Common myeloid progenitor, CD34-positive (primary cell): ENCODE data around the gene PTPN1.
"Not testable (repeated sequence)": the region's sequence is repeated elsewhere in the genome, so short reads cannot be mapped to it uniquely, and the experiment has no call there.

Source experiments
- CTCF ChIA-PET: fragments of 350-600 bp; sonication (Branson Sonifier 250); formaldehyde crosslinking; loops from one replicate; lab custom pipeline; 2021; ENCODE audit warnings: antibody characterized with exemption; lab: Charles Lee
- POLR2A ChIA-PET: fragments of 350-600 bp; sonication (Branson Sonifier 250); formaldehyde crosslinking; loops from one replicate; lab custom pipeline; 2021; ENCODE audit warnings: antibody characterized with exemption; lab: Charles Lee
- DNase-seq, 3 donors: peaks; one replicate each; pipeline versions ENCODE4 v3.0.0 to v3.0.0-alpha.2; 2013
- H3K27ac ChIP-seq, 2 experiments: 1 replicate in 1 of 2; 2 replicates in 1 of 2; pipeline ENCODE4 v1.7.0; 2013; ENCODE audit warnings: inconsistent platforms in 2 of 2, low read length in 2 of 2, mild to moderate bottlenecking in 2 of 2, low read depth in 1 of 2, moderate library complexity in 1 of 2; ENCODE audit not compliant: severe bottlenecking in 2 of 2, insufficient read depth in 1 of 2, poor library complexity in 1 of 2
- H3K27me3 ChIP-seq, 5 experiments: replicated peaks in 2 of 5; 1 replicate in 3 of 5; 2 replicates in 2 of 5; pipeline versions ENCODE4 v1.6.1 to v1.7.0; 2013; ENCODE audit warnings: low read length in 4 of 5, mild to moderate bottlenecking in 2 of 5, moderate library complexity in 2 of 5, inconsistent platforms in 1 of 5; ENCODE audit not compliant: insufficient read depth in 5 of 5, control insufficient read depth in 4 of 5
- H3K36me3 ChIP-seq, 4 experiments: 1 replicate in 2 of 4; 2 replicates in 2 of 4; pipeline versions ENCODE4 v1.6.1 to v1.7.0; 2013; ENCODE audit warnings: low read length in 3 of 4, control low read depth in 1 of 4, mild to moderate bottlenecking in 1 of 4; ENCODE audit not compliant: control insufficient read depth in 4 of 4, insufficient read depth in 4 of 4
- H3K4me1 ChIP-seq, 4 experiments: 1 replicate in 3 of 4; 2 replicates in 1 of 4; pipeline versions ENCODE4 v1.6.1 to v1.7.1; 2013; ENCODE audit warnings: low read length in 3 of 4, mild to moderate bottlenecking in 3 of 4, control low read depth in 1 of 4, inconsistent platforms in 1 of 4, moderate library complexity in 1 of 4; ENCODE audit not compliant: control insufficient read depth in 4 of 4, insufficient read depth in 4 of 4; ENCODE audit errors: control extremely low read depth in 1 of 4
- H3K4me3 ChIP-seq, 7 experiments: 1 replicate in 4 of 7; 2 replicates in 3 of 7; pipeline versions ENCODE4 v1.5.1 to v1.7.0; 2013; ENCODE audit warnings: mild to moderate bottlenecking in 7 of 7, low read length in 6 of 7, moderate library complexity in 6 of 7, inconsistent platforms in 2 of 7, low read depth in 2 of 7, control low read depth in 1 of 7; ENCODE audit not compliant: insufficient read depth in 4 of 7, control insufficient read depth in 1 of 7; ENCODE audit errors: extremely low read depth in 1 of 7
- H3K9me3 ChIP-seq, 5 experiments: 1 replicate in 4 of 5; 2 replicates in 1 of 5; pipeline versions ENCODE4 v1.6.1 to v1.7.1; 2013; ENCODE audit warnings: low read length in 4 of 5, mild to moderate bottlenecking in 2 of 5, inconsistent platforms in 1 of 5, low read depth in 1 of 5, moderate library complexity in 1 of 5; ENCODE audit not compliant: control insufficient read depth in 4 of 5, insufficient read depth in 2 of 5; ENCODE audit errors: control extremely low read depth in 1 of 5
- WGBS: methylation state at CpG from one replicate; pipeline ENCODE4 v1.1.5; 2013; ENCODE audit not compliant: insufficient coverage; 5-methylcytosine and 5-hydroxymethylcytosine counted together

Gene PTPN1

DNA sequence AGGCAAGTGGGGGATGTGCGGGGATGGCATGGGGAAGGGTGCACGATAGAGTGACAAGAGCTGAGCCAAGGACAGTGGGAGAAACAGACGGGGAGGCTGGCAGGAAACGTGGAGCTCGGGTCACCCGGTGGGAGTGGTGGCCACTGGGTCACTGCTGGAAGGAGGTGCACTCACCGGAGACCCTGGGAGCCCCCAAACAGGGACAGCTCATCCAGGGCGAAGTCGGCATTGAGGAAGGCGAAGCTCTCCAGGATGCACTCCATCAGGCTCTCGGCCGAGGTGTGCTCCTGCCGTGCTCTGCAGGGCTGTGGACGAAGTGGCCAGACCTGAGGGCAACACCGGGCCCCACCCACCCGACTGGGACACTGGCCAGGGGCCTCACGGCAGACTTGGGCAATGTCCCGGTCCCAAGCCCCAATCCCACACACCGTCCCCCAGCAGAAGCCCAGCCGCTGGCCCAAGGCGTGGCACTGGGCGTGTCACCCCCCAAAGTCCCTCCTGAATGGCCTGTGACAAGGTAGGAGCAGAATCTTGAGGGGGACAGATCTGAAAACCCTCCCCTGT, 87.3 kb downstream of the PTPN1 start:
- CTCF ChIA-PET = interaction anchor here (0.9 to 2.5 kb wide), 5 partner anchors 9 to 418 kb away, joined by 3 to 11 read pairs (median 6); no protein-coding TSS in a partner anchor

GRCh38 chr20:50598074-50598473, 87.9 kb downstream of the PTPN1 start:
- H3K9me3 ChIP-seq = no peaks in the 10 kb centered on the region
- 90% methylated on average over 5 of the region's 7 CpGs for WGBS
- DNase-seq = no peak
- ChIA-PET CTCF (interaction anchor here (1.8 to 2.5 kb wide), 3 partner anchors 10 to 419 kb away, joined by 4 to 11 read pairs (median 6); no protein-coding TSS in a partner anchor), POLR2A (no interaction called here)
- H3K27ac ChIP-seq = no peak overlapping the region
- H3K4me1 ChIP-seq = peaks cover 0 to 6% (median 2%) of the 10 kb centered on the region in 4 experiments
- no peaks in the 10 kb centered on the region for H3K27me3 ChIP-seq
- no peak overlapping the region for H3K4me3 ChIP-seq
- H3K36me3 ChIP-seq = peaks cover 0 to 4% (median 2%) of the 10 kb centered on the region in 4 experiments

More for the DNA sequence above, 87.3 kb downstream of the PTPN1 start:
- H3K36me3 ChIP-seq = peaks cover 0 to 5% (median 2%) of the 10 kb centered on the region in 4 experiments
- no peaks in the 10 kb centered on the region for H3K9me3 ChIP-seq
- no peak overlapping the region for H3K27ac ChIP-seq
- H3K4me3 ChIP-seq = no peak overlapping the region
- H3K27me3 ChIP-seq = no peaks in the 10 kb centered on the region
- POLR2A ChIA-PET = no interaction called here
- 95% methylated on average over 18 of the region's 22 CpGs for WGBS
- peaks cover 0 to 6% (median 2%) of the 10 kb centered on the region in 4 experiments for H3K4me1 ChIP-seq
- DNase-seq = no peak

- H3K4me1 ChIP-seq, H3K36me3 ChIP-seq, POLR2A ChIA-PET, H3K27ac ChIP-seq, H3K4me3 ChIP-seq, DNase-seq, H3K27me3 ChIP-seq, H3K9me3 ChIP-seq: not testable (repeated sequence)
- CTCF ChIA-PET = interaction anchor here (1.1 to 2.5 kb wide), 6 partner anchors 9 to 420 kb away, joined by 3 to 6 read pairs (median 4); no protein-coding TSS in a partner anchor
- WGBS = 100% methylated on average over 2 of the region's 5 CpGs
Observed at GRCh38 chr20:50598768-50599167, 88.6 kb downstream of the PTPN1 start.

GRCh38 chr20:50600281-50600895, 90.2 kb downstream of the PTPN1 start:
- Histone ChIP-seq H3K9me3 (no peaks in the 10 kb centered on the region), H3K4me1 (peaks cover 0 to 6% (median 2%) of the 10 kb centered on the region in 4 experiments), H3K36me3 (peaks cover 0 to 11% (median 3%) of the 10 kb centered on the region in 4 experiments), H3K4me3 (no peak overlapping the region), H3K27ac (no peak overlapping the region), H3K27me3 (no peaks in the 10 kb centered on the region)
- CTCF ChIA-PET = interaction anchor here (1.7 kb wide), 1 partner anchor 16 kb away, joined by 3 read pairs; no protein-coding TSS in a partner anchor
- 93% methylated on average over 11 of the region's 12 CpGs for WGBS
- POLR2A ChIA-PET = no interaction called here
- DNase-seq = no peak

DNA sequence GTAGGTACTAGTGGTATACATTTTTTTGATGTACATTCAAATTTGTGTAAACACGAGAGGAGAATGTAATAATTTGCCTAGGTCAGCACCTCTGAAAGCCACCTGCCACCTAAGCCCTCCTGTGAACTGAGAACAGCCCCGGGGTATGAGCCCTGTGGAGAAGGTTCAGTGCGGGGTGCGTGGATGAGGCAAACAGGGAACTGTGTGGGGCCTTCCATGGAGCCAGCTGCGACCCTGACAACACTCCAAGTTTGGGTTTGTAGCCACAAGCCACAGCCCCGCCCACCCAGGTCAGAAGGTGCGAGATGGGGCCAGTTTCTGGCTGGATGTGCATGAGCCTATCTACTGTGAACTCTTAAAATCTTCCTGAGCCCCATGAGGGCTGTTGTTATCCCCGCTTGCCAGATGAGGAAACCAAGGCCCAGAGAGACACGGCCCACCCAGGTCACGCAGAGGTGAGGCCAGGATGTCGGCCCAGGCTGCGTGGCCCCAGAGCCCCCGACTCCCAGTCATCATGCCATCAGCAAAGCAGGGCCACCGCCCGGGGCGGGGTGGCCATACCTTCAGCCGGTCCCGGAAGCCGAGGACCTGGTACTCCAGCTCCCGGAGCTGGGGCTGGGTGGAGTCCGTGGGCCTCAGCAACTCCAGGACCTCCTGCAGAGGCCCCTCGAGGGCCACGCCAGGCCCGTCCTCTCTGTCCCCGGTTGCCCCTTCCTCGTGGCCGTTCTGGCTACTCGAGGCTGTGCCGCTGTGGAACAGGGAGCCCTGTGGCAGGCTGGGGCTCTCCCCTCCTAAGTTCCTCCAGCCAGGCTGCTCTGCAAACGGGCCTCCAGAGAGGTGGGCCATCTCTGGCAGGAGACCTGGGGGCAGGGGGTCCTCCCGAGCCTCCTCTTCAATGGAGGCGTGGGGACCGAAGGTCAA, 91.6 kb downstream of the PTPN1 start:
- CTCF ChIA-PET = no interaction called here

DNA sequence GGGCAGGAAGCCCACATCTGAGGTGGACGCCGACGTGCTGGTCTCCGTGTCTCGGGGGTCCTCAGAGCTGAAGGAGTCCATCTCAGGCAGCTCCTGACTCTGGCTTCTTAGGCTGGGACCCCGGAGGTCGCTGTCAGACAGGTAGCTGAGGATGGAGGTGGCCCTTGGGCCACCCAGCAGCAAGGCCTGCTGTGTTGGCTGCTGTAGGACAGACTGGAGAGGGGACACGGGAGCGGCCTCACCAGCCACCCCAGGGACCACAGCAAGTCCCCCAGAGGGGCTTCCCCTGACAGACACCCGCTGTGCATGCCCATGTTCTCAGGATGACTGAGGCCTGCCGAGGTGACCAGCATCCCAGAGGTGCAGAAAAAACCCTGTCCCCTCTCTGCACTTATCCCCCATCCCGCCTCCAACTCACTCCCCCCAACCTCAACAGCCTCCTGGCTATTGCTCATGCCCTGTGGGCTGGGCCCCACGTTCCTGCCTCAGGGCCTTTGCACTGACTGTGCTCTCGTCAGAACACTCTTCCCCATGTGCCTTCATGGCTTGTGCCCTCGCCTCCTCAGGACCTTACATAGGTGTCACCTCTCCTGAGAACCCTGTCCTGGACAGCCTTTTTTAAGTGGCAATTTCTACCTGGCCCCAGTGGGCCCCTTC, 92.4 kb downstream of the PTPN1 start:
- no peak for DNase-seq
- Histone ChIP-seq H3K4me1 (peaks cover 0 to 6% (median 2%) of the 10 kb centered on the region in 4 experiments), H3K36me3 (peaks cover 0 to 14% (median 6%) of the 10 kb centered on the region in 4 experiments), H3K9me3 (no peaks in the 10 kb centered on the region), H3K27ac (no peak overlapping the region), H3K27me3 (no peaks in the 10 kb centered on the region), H3K4me3 (no peak overlapping the region)
- WGBS = 98% methylated on average over 12 of the region's 15 CpGs
- ChIA-PET POLR2A (no interaction called here), CTCF (no interaction called here)

More for the DNA sequence above, 91.6 kb downstream of the PTPN1 start:
- Histone ChIP-seq H3K4me3 (no peak overlapping the region), H3K4me1 (peaks cover 0 to 6% (median 2%) of the 10 kb centered on the region in 4 experiments), H3K9me3 (no peaks in the 10 kb centered on the region), H3K36me3 (peaks cover 0 to 11% (median 3%) of the 10 kb centered on the region in 4 experiments), H3K27ac (no peak overlapping the region), H3K27me3 (no peaks in the 10 kb centered on the region)
- POLR2A ChIA-PET = no interaction called here
- WGBS = 90% methylated on average over 22 of the region's 33 CpGs
- DNase-seq = peak in 2 of 3 donors; percentile 28 to 39
